K562 (cell line): ENCODE data around the gene SCUBE2. TPM values are rescaled to one million over a fixed set of nuclear protein-coding genes. Genes with fewer than 3 reads are reported as not detected.
A peak's percentile ranks its signal among the peaks of the same experiment; 100 is the strongest.

ENCODE experiments used
- BCOR ChIP-seq: fragments of 450-650 bp; IDR thresholded peaks from 2 replicates; pipeline ENCODE4 v1.6.1; 2016
- CHD4 ChIP-seq: fragments of 200-600 bp; sonication (generic); IDR thresholded peaks from 3 replicates; pipeline ENCODE4 v1.6.1; 2012; ENCODE audit warnings: low read depth, mild to moderate bottlenecking, mixed read lengths, low read length, inconsistent platforms; ENCODE audit not compliant: insufficient read depth, insufficient replicate concordance, poor library complexity, severe bottlenecking
- GMEB1 ChIP-seq: fragments of 250-450 bp; sonication (Bioruptor Pico); IDR thresholded peaks from 2 replicates; pipeline ENCODE4 v1.4.0; 2020; ENCODE audit warnings: mild to moderate bottlenecking
- HDAC2 ChIP-seq: fragments of 450-650 bp; IDR thresholded peaks from 2 replicates; pipeline ENCODE4 v1.6.1; 2016; ENCODE audit warnings: mild to moderate bottlenecking
- HIVEP1 ChIP-seq: fragments of 250-450 bp; sonication (Bioruptor Pico); IDR thresholded peaks from 2 replicates; pipeline ENCODE4 v1.4.0; 2020; ENCODE audit warnings: mild to moderate bottlenecking
- KAT2B ChIP-seq: IDR thresholded peaks from one replicate; pipeline ENCODE4 v1.6.1; 2012; ENCODE audit warnings: low read depth, mild to moderate bottlenecking, control low read depth, inconsistent platforms, low read length, moderate library complexity
- KAT8 ChIP-seq: fragments of 450-650 bp; IDR thresholded peaks from 2 replicates; pipeline ENCODE4 v1.6.1; 2016; ENCODE audit warnings: low read depth, mild to moderate bottlenecking
- NELFE ChIP-seq: IDR thresholded peaks from 2 replicates; pipeline ENCODE4 v1.6.1; 2011; ENCODE audit warnings: mild to moderate bottlenecking; ENCODE audit not compliant: insufficient read depth, insufficient read length
- SNRNP70 ChIP-seq: fragments of 200-400 bp; formaldehyde crosslinking; optimal IDR thresholded peaks from 2 replicates; pipeline ENCODE3; 2017; ENCODE audit warnings: low read depth, low read length
- SRF ChIP-seq, 2 experiments: fragments of 250-450, 450-650 bp in 1 of 2; sonication (Bioruptor Pico) in 1 of 2; sonication (generic) in 1 of 2; formaldehyde crosslinking; IDR thresholded peaks; 2 replicates each; pipeline versions ENCODE4 v1.5.0 to v1.5.1; 2020 to 2022; ENCODE audit warnings: mild to moderate bottlenecking in 1 of 2, missing genetic modification reagents in 1 of 2
- U2AF1 ChIP-seq: fragments of 200-400 bp; formaldehyde crosslinking; optimal IDR thresholded peaks from 2 replicates; pipeline ENCODE3; 2017; ENCODE audit warnings: mild to moderate bottlenecking, low read depth, low read length, moderate library complexity
- ZBTB1 ChIP-seq: sonication (generic); formaldehyde crosslinking; IDR thresholded peaks from 2 replicates; pipeline ENCODE4 v1.8.1; 2023; ENCODE audit warnings: missing genetic modification reagents, low read depth, mild to moderate bottlenecking, borderline replicate concordance
- ZNF76 ChIP-seq: fragments of 250-450 bp; sonication (Bioruptor Pico); IDR thresholded peaks from 2 replicates; pipeline ENCODE4 v1.4.0; 2020; ENCODE audit warnings: mild to moderate bottlenecking, moderate library complexity, borderline replicate concordance
- ZNF830 ChIP-seq: fragments of 250-450 bp; sonication (Bioruptor Pico); IDR thresholded peaks from 2 replicates; pipeline ENCODE4 v1.5.0; 2021; ENCODE audit warnings: mild to moderate bottlenecking
- polyA plus RNA-seq, 8 experiments: library from polyadenylated mRNA; depleted of rRNA in 4 of 8; stranded (reverse) in 5 of 8; unstranded in 3 of 8; fragments of >200 nt; fragmentation: Nextera tagmentation in 2 of 8; fragmentation: Illumina TruSeq in 1 of 8; extraction: Ambion mirVana in 2 of 8; extraction: Trizol in 1 of 8; gene quantifications; 2 replicates each; pipeline versions ENCODE4 v1.2.1 to v1.2.3, GENCODE V29; 2011 to 2014; ENCODE audit warnings: inconsistent platforms in 1 of 8, missing spikeins in 1 of 8
- total RNA-seq, 7 experiments: library from RNA; depleted of rRNA in 6 of 7; stranded (reverse); fragments of >200 nt in 6 of 7; fragmentation: Illumina TruSeq in 2 of 7; extraction: Trizol in 2 of 7; gene quantifications; 2 replicates each; pipeline versions ENCODE4 v1.2.1 to v1.2.3, GENCODE V29; 2011 to 2021; ENCODE audit warnings: low replicate concordance in 1 of 7
- TF ChIP-seq, protein P1 (sequence below): sonication (generic); formaldehyde crosslinking; IDR thresholded peaks from 2 replicates; pipeline ENCODE4 v1.8.0; 2022; ENCODE audit warnings: missing genetic modification reagents, mild to moderate bottlenecking, borderline replicate concordance
- TF ChIP-seq, protein P2 (sequence below), 2 experiments: fragments of 450-650 bp in 1 of 2; sonication (generic) in 1 of 2; formaldehyde crosslinking; conservative IDR thresholded peaks; 2 replicates each; pipeline versions ENCODE4 v1.4.0 to v1.8.1; 2020 to 2022; ENCODE audit warnings: mild to moderate bottlenecking in 1 of 2, missing genetic modification reagents in 1 of 2
- TF ChIP-seq, protein P3 (sequence below): fragments of 450-650 bp; IDR thresholded peaks from 2 replicates; pipeline ENCODE4 v1.6.1; 2016
- TF ChIP-seq, protein P4 (sequence below): fragments of 250-450 bp; sonication (Bioruptor Pico); IDR thresholded peaks from 2 replicates; pipeline ENCODE4 v1.5.0; 2020; ENCODE audit warnings: mild to moderate bottlenecking

Gene SCUBE2
- total and polyA plus RNA-seq, 9 of the 15 experiments (the other 6 are each of a cell fraction or from before 2014, with no cell fraction given) = 0.06 to 0.40 (median 0.07) TPM; not detected in 6

- TF ChIP-seq, protein P1, sequence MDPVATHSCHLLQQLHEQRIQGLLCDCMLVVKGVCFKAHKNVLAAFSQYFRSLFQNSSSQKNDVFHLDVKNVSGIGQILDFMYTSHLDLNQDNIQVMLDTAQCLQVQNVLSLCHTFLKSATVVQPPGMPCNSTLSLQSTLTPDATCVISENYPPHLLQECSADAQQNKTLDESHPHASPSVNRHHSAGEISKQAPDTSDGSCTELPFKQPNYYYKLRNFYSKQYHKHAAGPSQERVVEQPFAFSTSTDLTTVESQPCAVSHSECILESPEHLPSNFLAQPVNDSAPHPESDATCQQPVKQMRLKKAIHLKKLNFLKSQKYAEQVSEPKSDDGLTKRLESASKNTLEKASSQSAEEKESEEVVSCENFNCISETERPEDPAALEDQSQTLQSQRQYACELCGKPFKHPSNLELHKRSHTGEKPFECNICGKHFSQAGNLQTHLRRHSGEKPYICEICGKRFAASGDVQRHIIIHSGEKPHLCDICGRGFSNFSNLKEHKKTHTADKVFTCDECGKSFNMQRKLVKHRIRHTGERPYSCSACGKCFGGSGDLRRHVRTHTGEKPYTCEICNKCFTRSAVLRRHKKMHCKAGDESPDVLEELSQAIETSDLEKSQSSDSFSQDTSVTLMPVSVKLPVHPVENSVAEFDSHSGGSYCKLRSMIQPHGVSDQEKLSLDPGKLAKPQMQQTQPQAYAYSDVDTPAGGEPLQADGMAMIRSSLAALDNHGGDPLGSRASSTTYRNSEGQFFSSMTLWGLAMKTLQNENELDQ (CRISPR knock-in tag) = no peak
- TF ChIP-seq NELFE (no peak), U2AF1 (peak; percentile 22), ZNF830 (no peak), HIVEP1 (no peak), ZBTB1 (CRISPR knock-in tag) (0 out of 2 replicates have a peak, but pooled peaks have one; percentile 64), GMEB1 (CRISPR knock-in tag) (peak; percentile 41; the same call in 1 of the 2 replicates), SNRNP70 (no peak), CHD4 (no peak), SRF (CRISPR knock-in tag; IDR thresholded peaks at IDR 0.05) (no peak; a peak in 1 of 4 replicates), KAT2B (no peak), ZNF76 (CRISPR knock-in tag) (peak; percentile 66), KAT8 (no peak), BCOR (no peak), HDAC2 (no peak)
- TF ChIP-seq, protein P2, sequence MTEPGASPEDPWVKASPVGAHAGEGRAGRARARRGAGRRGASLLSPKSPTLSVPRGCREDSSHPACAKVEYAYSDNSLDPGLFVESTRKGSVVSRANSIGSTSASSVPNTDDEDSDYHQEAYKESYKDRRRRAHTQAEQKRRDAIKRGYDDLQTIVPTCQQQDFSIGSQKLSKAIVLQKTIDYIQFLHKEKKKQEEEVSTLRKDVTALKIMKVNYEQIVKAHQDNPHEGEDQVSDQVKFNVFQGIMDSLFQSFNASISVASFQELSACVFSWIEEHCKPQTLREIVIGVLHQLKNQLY (CRISPR knock-in tag; conservative IDR thresholded peaks at IDR 0.05) = no peak
- TF ChIP-seq, protein P3, sequence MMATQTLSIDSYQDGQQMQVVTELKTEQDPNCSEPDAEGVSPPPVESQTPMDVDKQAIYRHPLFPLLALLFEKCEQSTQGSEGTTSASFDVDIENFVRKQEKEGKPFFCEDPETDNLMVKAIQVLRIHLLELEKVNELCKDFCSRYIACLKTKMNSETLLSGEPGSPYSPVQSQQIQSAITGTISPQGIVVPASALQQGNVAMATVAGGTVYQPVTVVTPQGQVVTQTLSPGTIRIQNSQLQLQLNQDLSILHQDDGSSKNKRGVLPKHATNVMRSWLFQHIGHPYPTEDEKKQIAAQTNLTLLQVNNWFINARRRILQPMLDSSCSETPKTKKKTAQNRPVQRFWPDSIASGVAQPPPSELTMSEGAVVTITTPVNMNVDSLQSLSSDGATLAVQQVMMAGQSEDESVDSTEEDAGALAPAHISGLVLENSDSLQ = no peak
- TF ChIP-seq, protein P4, sequence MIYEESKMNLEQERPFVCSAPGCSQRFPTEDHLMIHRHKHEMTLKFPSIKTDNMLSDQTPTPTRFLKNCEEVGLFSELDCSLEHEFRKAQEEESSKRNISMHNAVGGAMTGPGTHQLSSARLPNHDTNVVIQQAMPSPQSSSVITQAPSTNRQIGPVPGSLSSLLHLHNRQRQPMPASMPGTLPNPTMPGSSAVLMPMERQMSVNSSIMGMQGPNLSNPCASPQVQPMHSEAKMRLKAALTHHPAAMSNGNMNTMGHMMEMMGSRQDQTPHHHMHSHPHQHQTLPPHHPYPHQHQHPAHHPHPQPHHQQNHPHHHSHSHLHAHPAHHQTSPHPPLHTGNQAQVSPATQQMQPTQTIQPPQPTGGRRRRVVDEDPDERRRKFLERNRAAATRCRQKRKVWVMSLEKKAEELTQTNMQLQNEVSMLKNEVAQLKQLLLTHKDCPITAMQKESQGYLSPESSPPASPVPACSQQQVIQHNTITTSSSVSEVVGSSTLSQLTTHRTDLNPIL = no peak
Measured at GRCh38 chr11:9003573-9004182, 87.7 kb downstream of the SCUBE2 start, which contains the start of gene NRIP3 (continued).
